ENCODE measurements around the gene GPX5.
"Not testable (repeated sequence)": the region's sequence is repeated elsewhere in the genome, so short reads cannot be mapped to it uniquely, and the experiment has no call there.

The GPX5 gene

GRCh38 chr6:28491984-28492317 is 33.7 kb upstream of the GPX5 start:
- Histone ChIP-seq H3K9me3 (ENCODE audit: control insufficient read depth in 2 of 2, low read length in 2 of 2) (no peaks in the 10 kb centered on the region), H3K27ac (ENCODE audit: low read length) (no peak overlapping the region), H3K4me3 (ENCODE audit: low read length in 2 of 2) (no peak overlapping the region), H3K4me1 (ENCODE audit: control insufficient read depth, insufficient read depth, low read length) (peaks cover 2% of the 10 kb centered on the region), H3K36me3 (ENCODE audit: control insufficient read depth in 2 of 2, insufficient read depth in 2 of 2, low read length in 2 of 2) (no peaks in the 10 kb centered on the region), H3K9ac (ENCODE audit: low read length in 2 of 2) (no peak overlapping the region), H3K27me3 (ENCODE audit: control insufficient read depth in 1 of 2, insufficient read depth in 2 of 2, low read length in 2 of 2) (peaks cover 11 to 13% of the 10 kb centered on the region in 2 donors)

GRCh38 chr6:28496099-28496779 is 29.4 kb upstream of the GPX5 start:
- Histone ChIP-seq H3K36me3 (ENCODE audit: control insufficient read depth in 2 of 2, insufficient read depth in 2 of 2, low read length in 2 of 2) (no peaks in the 10 kb centered on the region), H3K4me3 (ENCODE audit: low read length in 2 of 2) (no peak overlapping the region), H3K27me3 (ENCODE audit: control insufficient read depth in 1 of 2, insufficient read depth in 2 of 2, low read length in 2 of 2) (peaks cover 3 to 4% of the 10 kb centered on the region in 2 donors), H3K4me1 (ENCODE audit: control insufficient read depth, insufficient read depth, low read length) (no peaks in the 10 kb centered on the region), H3K9me3 (ENCODE audit: control insufficient read depth in 2 of 2, low read length in 2 of 2) (no peaks in the 10 kb centered on the region), H3K9ac (ENCODE audit: low read length in 2 of 2) (no peak overlapping the region), H3K27ac (ENCODE audit: low read length) (no peak overlapping the region)

DNA sequence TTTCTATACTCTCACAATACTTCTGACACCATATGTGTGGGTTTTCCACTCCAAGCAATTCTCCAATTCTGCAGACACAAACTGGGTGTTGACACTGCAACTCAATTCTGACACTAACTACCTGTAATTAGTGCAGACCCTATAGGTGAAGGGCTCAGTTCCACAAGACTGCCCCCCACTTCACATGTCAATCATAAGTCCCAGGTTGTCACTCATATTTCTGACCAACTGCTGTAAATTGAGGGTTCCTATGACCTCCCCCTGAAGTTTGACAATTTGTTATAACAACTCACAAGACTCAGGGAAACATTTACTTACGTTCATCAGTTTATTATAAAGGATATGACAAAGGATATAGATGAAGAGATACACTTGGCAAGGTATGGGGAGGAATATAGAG is 28.4 kb upstream of the GPX5 start:
- no peak overlapping the region for H3K9ac ChIP-seq (ENCODE audit: low read length in 2 of 2)
- no peaks in the 10 kb centered on the region for H3K9me3 ChIP-seq (ENCODE audit: control insufficient read depth in 2 of 2, low read length in 2 of 2)
- no peaks in the 10 kb centered on the region for H3K36me3 ChIP-seq (ENCODE audit: control insufficient read depth in 2 of 2, insufficient read depth in 2 of 2, low read length in 2 of 2)
- peaks cover 2 to 3% of the 10 kb centered on the region in 2 donors for H3K27me3 ChIP-seq (ENCODE audit: control insufficient read depth in 1 of 2, insufficient read depth in 2 of 2, low read length in 2 of 2)
- H3K4me3 ChIP-seq (ENCODE audit: low read length in 2 of 2) = no peak overlapping the region
- no peaks in the 10 kb centered on the region for H3K4me1 ChIP-seq (ENCODE audit: control insufficient read depth, insufficient read depth, low read length)
- H3K27ac ChIP-seq (ENCODE audit: low read length) = no peak overlapping the region

DNA sequence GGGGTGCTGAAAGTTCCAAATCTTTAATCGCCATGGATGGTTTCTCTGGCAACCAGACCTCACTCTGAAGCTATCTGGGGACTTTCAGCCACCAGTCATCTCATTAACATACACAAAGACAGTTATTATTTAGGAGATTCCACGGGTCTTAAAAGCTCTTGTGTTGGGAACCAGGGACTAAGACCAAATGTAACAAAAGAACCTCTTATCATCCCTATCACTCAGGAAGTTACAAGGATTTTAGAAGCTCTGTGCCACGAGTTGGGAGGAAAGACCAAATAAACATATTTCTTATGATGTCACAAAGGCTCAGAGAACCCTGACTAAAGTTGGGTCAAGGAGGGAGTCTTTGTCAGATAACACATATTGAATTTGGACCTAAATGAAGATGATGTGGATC is 27.8 kb upstream of the GPX5 start:
- no peak overlapping the region for H3K27ac ChIP-seq (ENCODE audit: low read length)
- peaks cover 2 to 3% of the 10 kb centered on the region in 2 donors for H3K27me3 ChIP-seq (ENCODE audit: control insufficient read depth in 1 of 2, insufficient read depth in 2 of 2, low read length in 2 of 2)
- H3K9me3 ChIP-seq (ENCODE audit: control insufficient read depth in 2 of 2, low read length in 2 of 2) = no peaks in the 10 kb centered on the region
- no peak overlapping the region for H3K9ac ChIP-seq (ENCODE audit: low read length in 2 of 2)
- no peaks in the 10 kb centered on the region for H3K4me1 ChIP-seq (ENCODE audit: control insufficient read depth, insufficient read depth, low read length)
- H3K36me3 ChIP-seq (ENCODE audit: control insufficient read depth in 2 of 2, insufficient read depth in 2 of 2, low read length in 2 of 2) = no peaks in the 10 kb centered on the region
- H3K4me3 ChIP-seq (ENCODE audit: low read length in 2 of 2) = no peak overlapping the region

DNA sequence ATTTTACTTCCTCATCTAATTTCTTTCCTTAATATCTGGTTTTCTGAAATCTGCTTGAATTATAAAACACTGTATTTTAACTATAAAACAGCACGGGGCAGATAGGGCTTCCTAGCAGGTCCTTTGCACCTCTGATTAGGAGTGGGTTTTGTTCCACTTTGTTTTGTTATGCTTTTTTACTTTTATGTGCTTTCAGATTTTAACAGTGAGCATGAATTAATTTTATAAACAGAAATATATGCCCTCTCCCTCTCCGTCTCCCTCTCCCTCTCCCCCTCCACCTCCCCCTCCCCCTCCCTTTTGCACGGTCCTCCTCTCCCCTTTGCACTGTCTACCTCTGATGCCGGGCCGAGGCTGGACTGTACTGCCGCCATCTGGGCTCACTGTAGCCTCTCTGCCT is 24.4 kb upstream of the GPX5 start:
- peaks cover 0 to 4% of the 10 kb centered on the region in 2 donors for H3K9me3 ChIP-seq (ENCODE audit: control insufficient read depth in 2 of 2, low read length in 2 of 2)
- H3K4me3 ChIP-seq (ENCODE audit: low read length in 2 of 2) = no peak overlapping the region
- no peaks in the 10 kb centered on the region for H3K4me1 ChIP-seq (ENCODE audit: control insufficient read depth, insufficient read depth, low read length)
- H3K9ac ChIP-seq (ENCODE audit: low read length in 2 of 2) = no peak overlapping the region
- no peak overlapping the region for H3K27ac ChIP-seq (ENCODE audit: low read length)
- H3K27me3 ChIP-seq (ENCODE audit: control insufficient read depth in 1 of 2, insufficient read depth in 2 of 2, low read length in 2 of 2) = peaks cover 3% of the 10 kb centered on the region in 2 donors
- no peaks in the 10 kb centered on the region for H3K36me3 ChIP-seq (ENCODE audit: control insufficient read depth in 2 of 2, insufficient read depth in 2 of 2, low read length in 2 of 2)

GRCh38 chr6:28502136-28502535 is 23.5 kb upstream of the GPX5 start:
- H3K9me3 ChIP-seq (ENCODE audit: control insufficient read depth in 2 of 2, low read length in 2 of 2); H3K9ac ChIP-seq (ENCODE audit: low read length in 2 of 2); H3K27me3 ChIP-seq (ENCODE audit: control insufficient read depth in 1 of 2, insufficient read depth in 2 of 2, low read length in 2 of 2); H3K27ac ChIP-seq (ENCODE audit: low read length); H3K36me3 ChIP-seq (ENCODE audit: control insufficient read depth in 2 of 2, insufficient read depth in 2 of 2, low read length in 2 of 2); H3K4me3 ChIP-seq (ENCODE audit: low read length in 2 of 2); H3K4me1 ChIP-seq (ENCODE audit: control insufficient read depth, insufficient read depth, low read length): not testable (repeated sequence)

- H3K27ac ChIP-seq (ENCODE audit: low read length); H3K36me3 ChIP-seq (ENCODE audit: control insufficient read depth in 2 of 2, insufficient read depth in 2 of 2, low read length in 2 of 2); H3K9me3 ChIP-seq (ENCODE audit: control insufficient read depth in 2 of 2, low read length in 2 of 2); H3K9ac ChIP-seq (ENCODE audit: low read length in 2 of 2); H3K4me1 ChIP-seq (ENCODE audit: control insufficient read depth, insufficient read depth, low read length); H3K4me3 ChIP-seq (ENCODE audit: low read length in 2 of 2); H3K27me3 ChIP-seq (ENCODE audit: control insufficient read depth in 1 of 2, insufficient read depth in 2 of 2, low read length in 2 of 2): not testable (repeated sequence)
These were observed 22.9 kb upstream of the GPX5 start for GRCh38 chr6:28502709-28503305.

DNA sequence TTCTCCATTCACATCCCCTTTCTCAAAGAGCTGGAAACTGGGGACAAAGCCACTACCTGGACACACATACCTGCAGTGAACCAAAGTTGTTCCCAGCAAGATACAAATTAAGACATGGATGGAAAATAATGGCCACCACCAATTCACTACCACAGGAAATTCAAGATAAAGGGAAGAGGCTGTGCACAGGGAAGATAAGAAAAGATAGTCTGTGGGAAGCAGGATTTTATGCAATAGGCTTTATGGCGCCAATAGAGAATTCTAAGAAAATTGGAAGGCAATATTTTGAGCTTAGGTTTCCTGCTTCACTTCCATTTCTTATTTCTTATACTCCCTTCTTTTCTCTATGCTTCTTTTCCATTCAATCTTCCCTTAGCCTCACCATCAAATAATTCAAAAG is 19.9 kb upstream of the GPX5 start:
- peaks cover 0 to 4% of the 10 kb centered on the region in 2 donors for H3K9me3 ChIP-seq (ENCODE audit: control insufficient read depth in 2 of 2, low read length in 2 of 2)
- H3K36me3 ChIP-seq (ENCODE audit: control insufficient read depth in 2 of 2, insufficient read depth in 2 of 2, low read length in 2 of 2) = no peaks in the 10 kb centered on the region
- peaks cover 2 to 3% of the 10 kb centered on the region in 2 donors for H3K27me3 ChIP-seq (ENCODE audit: control insufficient read depth in 1 of 2, insufficient read depth in 2 of 2, low read length in 2 of 2)
- no peaks in the 10 kb centered on the region for H3K4me1 ChIP-seq (ENCODE audit: control insufficient read depth, insufficient read depth, low read length)
- no peak overlapping the region for H3K9ac ChIP-seq (ENCODE audit: low read length in 2 of 2)
- H3K4me3 ChIP-seq (ENCODE audit: low read length in 2 of 2) = no peak overlapping the region
- H3K27ac ChIP-seq (ENCODE audit: low read length) = no peak overlapping the region

DNA sequence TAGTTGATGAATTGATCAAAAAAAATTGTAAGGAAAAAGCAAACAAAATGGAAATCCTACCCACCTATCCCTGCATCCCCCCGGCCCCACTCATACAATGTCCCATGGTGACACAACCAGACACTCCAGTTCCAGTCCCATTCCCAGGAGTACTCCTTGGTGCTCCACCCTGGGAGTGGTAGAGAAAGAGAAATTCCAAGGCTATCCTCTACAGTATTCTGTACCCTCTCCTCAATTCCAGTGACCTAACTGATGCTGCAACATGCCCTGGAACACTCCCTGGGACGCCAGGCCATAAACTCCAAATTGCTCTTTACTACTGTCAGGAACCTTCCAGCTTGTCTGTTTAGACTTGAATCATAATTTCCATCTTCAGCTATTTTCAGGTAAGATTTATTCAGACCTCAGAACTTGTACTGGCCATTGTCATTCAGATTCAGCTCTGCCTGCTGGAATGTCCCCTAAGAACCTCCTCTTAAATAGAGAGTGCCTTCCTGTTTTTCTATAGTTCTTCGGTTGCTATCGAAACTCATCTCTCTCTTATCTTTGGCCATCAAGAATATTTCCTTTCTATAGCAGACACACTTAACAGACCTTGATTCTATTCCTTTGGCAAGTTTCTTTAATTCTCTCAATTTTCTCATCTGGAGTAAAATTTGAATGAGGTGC is 18.7 kb upstream of the GPX5 start:
- Histone ChIP-seq H3K36me3 (ENCODE audit: control insufficient read depth in 2 of 2, insufficient read depth in 2 of 2, low read length in 2 of 2) (no peaks in the 10 kb centered on the region), H3K9me3 (ENCODE audit: control insufficient read depth in 2 of 2, low read length in 2 of 2) (peaks cover 0 to 4% of the 10 kb centered on the region in 2 donors), H3K4me1 (ENCODE audit: control insufficient read depth, insufficient read depth, low read length) (no peaks in the 10 kb centered on the region), H3K27me3 (ENCODE audit: control insufficient read depth in 1 of 2, insufficient read depth in 2 of 2, low read length in 2 of 2) (peaks cover 0 to 2% of the 10 kb centered on the region in 2 donors), H3K27ac (ENCODE audit: low read length) (no peak overlapping the region), H3K9ac (ENCODE audit: low read length in 2 of 2) (no peak overlapping the region), H3K4me3 (ENCODE audit: low read length in 2 of 2) (no peak overlapping the region)

DNA sequence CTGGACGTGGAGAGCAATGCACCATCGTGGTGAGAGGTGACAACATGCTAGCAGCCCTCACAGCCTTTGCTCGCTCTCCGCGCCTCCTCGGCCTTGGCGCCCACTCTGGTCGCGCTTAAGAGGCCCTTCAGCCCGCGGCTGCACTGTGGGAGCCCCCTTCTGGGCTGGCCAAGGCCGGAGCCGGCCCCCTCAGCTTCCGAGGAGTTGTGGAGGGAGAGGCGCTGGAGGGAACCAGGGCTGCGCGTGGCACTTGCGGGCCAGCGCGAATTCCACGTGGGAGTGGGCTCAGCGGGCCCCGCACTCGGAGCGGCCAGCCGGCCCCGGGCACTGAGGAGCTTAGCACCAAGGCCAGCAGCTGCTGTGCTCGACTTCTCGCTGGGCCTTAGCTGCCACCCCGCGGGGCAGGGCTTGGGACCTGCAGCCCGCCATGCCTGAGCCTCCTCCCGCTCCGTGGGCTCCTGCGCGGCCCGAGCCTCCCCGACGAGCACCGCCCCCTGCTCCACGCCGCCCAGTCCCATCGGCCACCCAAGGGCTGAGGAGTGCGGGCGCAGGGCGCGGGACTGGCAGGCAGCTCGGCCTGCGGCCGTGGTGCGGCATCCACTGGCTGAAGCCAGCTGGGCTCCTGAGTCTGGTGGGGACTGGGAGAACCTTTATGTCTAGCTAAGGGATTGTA is 13.9 kb upstream of the GPX5 start:
- no peaks in the 10 kb centered on the region for H3K9me3 ChIP-seq (ENCODE audit: control insufficient read depth in 2 of 2, low read length in 2 of 2)
- no peak overlapping the region for H3K4me3 ChIP-seq (ENCODE audit: low read length in 2 of 2)
- no peaks in the 10 kb centered on the region for H3K27me3 ChIP-seq (ENCODE audit: control insufficient read depth in 1 of 2, insufficient read depth in 2 of 2, low read length in 2 of 2)
- no peaks in the 10 kb centered on the region for H3K4me1 ChIP-seq (ENCODE audit: control insufficient read depth, insufficient read depth, low read length)
- no peak overlapping the region for H3K9ac ChIP-seq (ENCODE audit: low read length in 2 of 2)
- no peak overlapping the region for H3K27ac ChIP-seq (ENCODE audit: low read length)
- no peaks in the 10 kb centered on the region for H3K36me3 ChIP-seq (ENCODE audit: control insufficient read depth in 2 of 2, insufficient read depth in 2 of 2, low read length in 2 of 2)

DNA sequence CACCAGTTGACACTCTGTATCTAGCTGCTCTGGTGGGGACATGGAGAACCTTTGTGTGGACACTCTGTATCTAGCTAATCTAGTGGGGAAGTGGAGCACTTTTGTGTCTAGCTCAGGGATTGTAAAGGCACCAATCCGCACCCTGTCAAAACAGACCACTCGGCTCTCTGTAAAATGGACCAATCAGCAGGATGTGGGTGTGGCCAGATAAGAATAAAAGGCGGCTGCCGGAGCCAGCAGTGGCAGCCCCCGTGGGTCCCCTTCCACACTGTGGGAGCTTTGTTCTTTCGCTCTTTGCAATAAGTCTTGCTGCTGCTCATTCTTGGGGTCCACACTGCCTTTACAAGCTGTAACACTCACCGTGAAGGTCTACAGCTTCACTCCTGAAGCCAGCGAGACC is 13.3 kb upstream of the GPX5 start:
- not testable (repeated sequence) for H3K27ac ChIP-seq (ENCODE audit: low read length); H3K4me1 ChIP-seq (ENCODE audit: control insufficient read depth, insufficient read depth, low read length); H3K36me3 ChIP-seq (ENCODE audit: control insufficient read depth in 2 of 2, insufficient read depth in 2 of 2, low read length in 2 of 2); H3K4me3 ChIP-seq (ENCODE audit: low read length in 2 of 2); H3K9me3 ChIP-seq (ENCODE audit: control insufficient read depth in 2 of 2, low read length in 2 of 2); H3K9ac ChIP-seq (ENCODE audit: low read length in 2 of 2); H3K27me3 ChIP-seq (ENCODE audit: control insufficient read depth in 1 of 2, insufficient read depth in 2 of 2, low read length in 2 of 2)

All from stomach smooth muscle (tissue), 2 donors.